Activated CD4-positive, alpha-beta T cell treated with anti-CD3 and anti-CD28 coated beads for 1 hour (primary cell): ENCODE measurements around the gene CTNNAL1.

Experiments used
- DNase-seq: peaks from one replicate; pipeline ENCODE4 v3.0.0-alpha.2; 2020

Gene CTNNAL1

DNA sequence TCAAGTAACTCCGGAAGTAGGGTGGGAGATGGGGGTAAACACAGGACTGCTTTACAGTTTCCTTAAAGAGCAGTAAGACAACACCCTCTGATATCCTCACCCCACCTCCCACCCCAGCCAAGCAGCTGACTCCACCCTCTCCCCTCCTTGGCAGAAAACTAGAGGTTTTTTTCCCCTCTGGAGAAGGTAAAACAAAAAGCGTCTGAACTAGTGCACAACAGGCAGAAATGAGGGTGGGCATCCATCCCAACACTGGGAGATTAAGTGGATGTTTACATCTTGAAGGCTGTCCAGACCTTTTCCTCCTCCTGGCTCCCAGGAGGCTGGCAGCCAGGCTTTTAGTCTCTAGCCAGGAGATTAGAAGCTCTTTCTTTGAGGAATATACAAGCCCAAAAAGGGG, 13.9 kb upstream of the CTNNAL1 start:
- no peak for DNase-seq

DNA sequence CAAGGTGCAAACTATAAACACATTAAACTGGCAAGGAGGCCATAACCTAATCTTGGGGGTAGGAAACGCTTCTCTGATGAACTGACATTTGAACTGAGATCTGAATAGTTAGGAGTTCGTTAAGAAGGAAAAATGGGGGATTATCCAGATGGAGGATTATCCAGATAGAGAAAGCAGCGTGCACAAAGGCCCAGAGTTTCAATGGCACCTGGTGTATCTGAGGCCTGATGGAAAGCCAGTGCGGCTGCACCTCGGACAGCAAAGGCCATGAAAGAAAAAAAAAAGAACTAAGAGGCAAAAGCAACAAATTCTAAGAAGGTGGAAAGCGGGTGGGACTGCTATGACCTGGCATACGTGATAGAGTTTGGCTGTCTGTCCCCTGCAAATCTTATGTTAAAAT, 13.0 kb upstream of the CTNNAL1 start:
- DNase-seq = no peak

- no peak for DNase-seq
Observed at GRCh38 chr9:109022873-109023272, 9.6 kb upstream of the CTNNAL1 start.

GRCh38 chr9:109020581-109021511, 7.5 kb upstream of the CTNNAL1 start:
- no peak for DNase-seq

DNA sequence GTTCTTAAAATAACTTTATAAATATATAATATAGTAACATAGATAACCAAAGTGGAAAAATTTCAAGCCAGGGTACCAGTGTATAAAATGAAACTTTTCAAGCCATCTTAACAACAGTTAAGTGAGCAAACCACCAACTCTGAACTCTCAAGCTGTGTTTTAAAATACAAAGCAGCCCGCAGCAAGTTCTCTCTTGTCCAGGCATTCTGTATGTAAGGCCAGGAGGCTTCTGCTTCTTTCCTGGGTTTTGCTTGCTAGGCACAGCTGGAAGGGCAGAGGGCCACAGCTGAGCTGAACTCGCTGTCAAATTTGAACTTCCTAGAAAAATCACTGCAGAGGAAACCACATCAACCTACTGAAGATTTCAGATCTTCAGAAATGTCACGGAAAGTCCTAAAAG, 6.8 kb upstream of the CTNNAL1 start:
- no peak for DNase-seq

DNA sequence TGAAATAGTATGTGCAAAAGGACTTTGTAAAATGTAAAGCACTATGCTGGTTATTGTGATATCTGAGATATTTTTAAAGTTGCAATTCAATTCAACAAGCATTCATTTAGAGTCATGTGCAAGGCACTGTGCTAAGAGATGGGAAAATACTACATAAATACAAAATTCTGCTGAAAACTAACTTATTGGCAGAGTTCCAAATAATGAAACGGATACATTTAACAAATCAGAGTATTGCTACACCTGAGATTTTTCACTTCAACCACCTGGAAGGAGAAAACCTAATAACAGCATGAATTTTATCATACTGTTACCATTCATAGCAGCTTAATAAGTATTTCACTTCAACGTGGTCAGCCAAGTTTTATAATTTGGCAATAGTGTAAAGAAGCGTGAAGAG, 6.1 kb upstream of the CTNNAL1 start:
- DNase-seq = no peak

DNA sequence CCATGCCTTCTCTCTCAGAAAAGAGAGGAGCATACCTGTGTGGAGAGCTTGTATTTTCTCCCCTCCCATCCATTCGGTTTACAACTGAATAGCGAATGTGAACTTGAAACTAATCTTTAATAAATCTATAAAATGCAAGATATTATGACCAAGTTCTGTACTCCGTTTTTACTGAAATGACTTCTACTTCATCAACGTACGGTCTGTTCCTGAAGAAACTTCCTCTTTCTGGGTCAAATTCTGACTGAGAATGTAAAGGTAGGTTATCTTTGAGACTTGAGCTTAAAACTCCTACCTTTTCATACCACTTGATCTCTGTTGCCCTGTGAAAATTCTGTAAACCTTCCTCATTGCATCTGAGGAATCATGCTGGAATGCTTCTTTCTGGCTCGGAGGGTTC, 4.2 kb upstream of the CTNNAL1 start:
- no peak for DNase-seq

DNA sequence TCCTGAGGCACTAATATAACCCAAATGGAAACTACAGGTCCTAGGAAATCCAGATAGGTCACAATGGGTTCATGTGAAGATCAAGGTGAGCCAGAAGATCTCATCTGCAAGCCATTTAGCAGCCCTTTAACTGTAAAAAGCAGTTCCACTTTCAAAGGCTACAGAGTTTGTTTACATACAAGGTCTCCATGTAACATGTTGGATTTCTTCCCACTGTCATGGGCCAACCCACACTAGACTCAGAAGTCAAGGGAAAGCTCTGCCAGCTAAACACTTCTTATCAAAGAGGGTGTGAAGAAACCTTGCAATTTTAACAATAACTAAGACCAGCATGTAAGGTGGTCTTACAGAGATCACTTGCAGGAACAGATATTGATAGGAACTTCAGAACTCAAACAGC, 3.8 kb upstream of the CTNNAL1 start:
- no peak for DNase-seq

- no peak for DNase-seq
Observed at GRCh38 chr9:109016132-109016531, 2.8 kb upstream of the CTNNAL1 start.

- no peak for DNase-seq
Observed at GRCh38 chr9:109014608-109015280, 1.4 kb upstream of the CTNNAL1 start.

- no peak for DNase-seq
Observed at GRCh38 chr9:109013679-109014607, 644 bp upstream of the CTNNAL1 start.

- DNase-seq = peak; percentile 29
Observed at GRCh38 chr9:109012009-109012875, 1.1 kb downstream of the CTNNAL1 start.

DNA sequence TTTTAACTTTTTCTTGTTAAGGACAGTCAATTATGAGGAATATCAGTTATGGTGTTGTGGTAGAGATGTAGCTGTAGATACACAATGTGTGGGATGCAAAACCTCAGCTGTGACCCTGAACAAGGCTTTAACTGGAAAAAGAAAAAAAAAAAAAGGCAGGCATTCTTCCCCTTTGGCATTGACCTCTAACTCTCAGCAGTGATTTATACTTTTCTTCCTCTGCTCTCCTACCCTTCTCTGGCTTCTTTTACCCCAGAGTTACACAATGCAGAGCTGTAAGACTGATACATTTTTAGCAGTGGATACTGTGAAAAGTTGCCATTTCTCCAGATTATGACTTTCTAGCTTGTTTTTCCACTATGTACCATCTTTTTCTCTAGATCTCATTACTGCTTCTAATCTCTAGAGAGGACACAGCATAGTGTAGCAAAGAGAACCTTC, 2.0 kb downstream of the CTNNAL1 start:
- no peak for DNase-seq

GRCh38 chr9:109010746-109011145, 2.6 kb downstream of the CTNNAL1 start:
- peak; percentile 47 for DNase-seq

DNA sequence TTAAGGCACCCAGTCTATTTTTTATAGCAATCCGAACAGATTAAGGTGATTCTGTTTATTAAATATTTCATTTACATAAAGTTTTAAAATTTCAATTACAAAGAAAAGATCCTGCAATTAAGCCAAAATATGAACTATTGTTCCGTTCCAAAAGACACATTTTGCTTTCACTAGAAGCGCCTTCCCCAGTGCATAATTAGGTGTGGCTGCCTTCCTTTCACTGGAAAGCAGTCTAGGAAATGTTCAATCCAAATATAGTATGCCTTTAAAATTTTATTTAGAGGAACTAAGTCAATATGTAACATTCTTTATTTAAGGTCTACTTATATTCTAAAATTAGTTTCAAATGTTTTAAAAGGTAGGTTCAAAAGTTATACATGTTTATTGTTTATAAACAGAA, 7.6 kb downstream of the CTNNAL1 start:
- no peak for DNase-seq

GRCh38 chr9:109003116-109003515, 10.2 kb downstream of the CTNNAL1 start:
- DNase-seq = no peak

DNA sequence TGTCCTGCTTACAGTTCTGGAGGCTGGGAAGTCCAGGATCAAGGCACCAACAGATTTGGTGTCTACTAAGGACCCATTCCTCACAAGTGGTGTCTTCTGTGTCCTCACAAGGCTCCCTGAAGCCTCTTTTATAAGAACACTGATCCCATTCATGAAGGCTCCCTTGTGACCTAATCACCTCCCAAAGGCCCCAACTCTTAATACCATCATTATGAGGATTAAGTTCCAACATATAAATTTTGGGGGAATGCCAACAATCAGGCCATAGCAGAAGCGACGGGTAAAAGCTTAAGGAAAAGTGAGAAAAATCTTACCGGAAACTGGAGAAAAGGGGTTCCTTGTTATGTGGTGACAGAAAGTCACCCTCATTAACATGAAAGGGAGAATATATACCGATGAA, 11.2 kb downstream of the CTNNAL1 start:
- DNase-seq = no peak

DNA sequence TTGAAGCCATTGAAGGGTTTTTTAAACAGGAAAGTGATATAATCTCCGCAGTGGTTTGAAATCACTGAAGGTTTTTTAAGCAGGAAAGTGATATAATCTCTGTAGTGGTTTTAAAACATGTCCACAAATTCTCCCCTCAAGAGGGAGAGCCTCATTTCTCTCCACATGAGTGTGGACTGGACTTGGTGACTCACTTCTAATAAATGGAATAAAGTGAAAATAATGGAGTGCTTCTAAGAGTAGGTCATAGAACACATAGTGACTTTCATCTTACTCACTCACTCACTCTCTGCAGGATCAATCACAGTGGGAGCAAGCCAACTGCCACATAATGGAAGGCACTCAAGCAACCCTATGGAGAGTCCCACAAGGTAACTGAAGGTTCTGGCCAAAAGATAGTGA, 12.0 kb downstream of the CTNNAL1 start:
- DNase-seq = no peak

DNA sequence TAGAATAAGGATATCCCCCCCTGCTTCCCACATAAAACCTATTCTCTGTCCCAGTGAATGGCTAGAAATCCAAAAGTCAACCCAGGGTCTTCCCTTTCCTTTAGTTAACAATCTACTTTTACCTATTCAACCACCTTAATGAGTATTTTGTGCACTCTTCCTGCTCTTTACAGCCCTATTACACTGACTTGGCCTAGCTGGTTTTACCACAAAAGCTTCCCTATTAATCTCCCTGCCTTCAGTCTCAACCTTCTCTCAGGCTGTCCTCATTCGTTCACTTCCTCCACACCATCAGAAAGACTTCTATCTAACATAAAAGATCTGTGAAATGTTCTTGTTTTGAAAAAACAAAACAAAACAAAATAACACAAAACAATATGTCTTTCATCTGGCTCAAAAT, 16.2 kb downstream of the CTNNAL1 start:
- no peak for DNase-seq

GRCh38 chr9:108996643-108997042, 16.7 kb downstream of the CTNNAL1 start:
- no peak for DNase-seq

DNA sequence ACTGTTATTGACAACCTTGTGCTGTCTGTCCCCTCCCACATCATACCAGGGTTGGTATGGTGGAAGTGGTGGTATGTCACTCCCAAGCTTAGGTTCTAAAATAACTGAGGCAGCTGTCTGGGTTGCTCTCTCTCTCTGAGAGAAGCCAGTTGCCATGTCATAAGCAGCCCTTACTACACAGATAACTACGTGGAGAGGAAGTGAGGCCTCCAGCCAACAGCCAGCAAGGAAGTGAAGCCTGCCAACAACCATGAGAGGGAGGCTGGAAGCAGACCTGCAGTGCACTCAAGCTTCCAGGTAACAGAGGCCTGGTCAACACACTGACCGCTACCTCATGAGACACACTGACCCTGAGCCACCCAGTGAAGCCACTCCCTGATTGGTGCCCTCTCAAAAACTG, 18.6 kb downstream of the CTNNAL1 start:
- DNase-seq = no peak

GRCh38 chr9:108991479-108991878, 21.8 kb downstream of the CTNNAL1 start:
- DNase-seq = no peak
